ENCODE data around the gene FUT8.
"Not testable (repeated sequence)": the region's sequence is repeated elsewhere in the genome, so short reads cannot be mapped to it uniquely, and the experiment has no call there.

Gene FUT8

DNA sequence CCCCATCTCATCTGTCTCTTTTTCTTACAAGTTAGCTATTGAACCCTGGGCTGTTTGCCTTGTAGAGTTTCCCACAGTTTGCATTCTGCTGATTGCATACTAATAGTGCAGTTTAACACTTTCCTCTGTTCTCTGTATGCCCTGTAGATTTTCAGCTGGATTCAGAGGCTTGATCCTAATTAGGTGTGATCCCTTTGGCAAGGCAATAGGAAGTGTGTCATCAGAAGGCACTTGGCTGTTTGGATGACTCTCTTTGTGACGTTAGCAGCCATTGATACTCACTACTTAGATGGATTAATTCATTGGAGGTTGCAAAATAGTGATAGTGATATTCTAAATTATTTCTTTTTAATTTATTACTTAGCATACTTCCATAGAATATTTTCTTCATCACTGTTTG is 33.6 kb downstream of the FUT8 start:
- no peak for DNase-seq (ENCODE audit: low spot score)
- TF ChIP-seq, protein P1, sequence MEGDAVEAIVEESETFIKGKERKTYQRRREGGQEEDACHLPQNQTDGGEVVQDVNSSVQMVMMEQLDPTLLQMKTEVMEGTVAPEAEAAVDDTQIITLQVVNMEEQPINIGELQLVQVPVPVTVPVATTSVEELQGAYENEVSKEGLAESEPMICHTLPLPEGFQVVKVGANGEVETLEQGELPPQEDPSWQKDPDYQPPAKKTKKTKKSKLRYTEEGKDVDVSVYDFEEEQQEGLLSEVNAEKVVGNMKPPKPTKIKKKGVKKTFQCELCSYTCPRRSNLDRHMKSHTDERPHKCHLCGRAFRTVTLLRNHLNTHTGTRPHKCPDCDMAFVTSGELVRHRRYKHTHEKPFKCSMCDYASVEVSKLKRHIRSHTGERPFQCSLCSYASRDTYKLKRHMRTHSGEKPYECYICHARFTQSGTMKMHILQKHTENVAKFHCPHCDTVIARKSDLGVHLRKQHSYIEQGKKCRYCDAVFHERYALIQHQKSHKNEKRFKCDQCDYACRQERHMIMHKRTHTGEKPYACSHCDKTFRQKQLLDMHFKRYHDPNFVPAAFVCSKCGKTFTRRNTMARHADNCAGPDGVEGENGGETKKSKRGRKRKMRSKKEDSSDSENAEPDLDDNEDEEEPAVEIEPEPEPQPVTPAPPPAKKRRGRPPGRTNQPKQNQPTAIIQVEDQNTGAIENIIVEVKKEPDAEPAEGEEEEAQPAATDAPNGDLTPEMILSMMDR (IDR thresholded peaks at IDR 0.05): no peak
- no peak overlapping the region for H3K27ac ChIP-seq
- H3K4me3 ChIP-seq: no peak overlapping the region

- TF ChIP-seq, protein P1 (IDR thresholded peaks at IDR 0.05): no peak
- Histone ChIP-seq H3K4me3 (no peak overlapping the region), H3K27ac (no peak overlapping the region)
- no peak for DNase-seq (ENCODE audit: low spot score)
These were observed 37.1 kb downstream of the FUT8 start for GRCh38 chr14:65449647-65450046.

GRCh38 chr14:65453807-65454480 is 41.4 kb downstream of the FUT8 start:
- DNase-seq (ENCODE audit: low spot score): no peak
- Histone ChIP-seq H3K27ac (no peak overlapping the region), H3K4me3 (no peak overlapping the region)
- TF ChIP-seq, protein P1 (IDR thresholded peaks at IDR 0.05): no peak

DNA sequence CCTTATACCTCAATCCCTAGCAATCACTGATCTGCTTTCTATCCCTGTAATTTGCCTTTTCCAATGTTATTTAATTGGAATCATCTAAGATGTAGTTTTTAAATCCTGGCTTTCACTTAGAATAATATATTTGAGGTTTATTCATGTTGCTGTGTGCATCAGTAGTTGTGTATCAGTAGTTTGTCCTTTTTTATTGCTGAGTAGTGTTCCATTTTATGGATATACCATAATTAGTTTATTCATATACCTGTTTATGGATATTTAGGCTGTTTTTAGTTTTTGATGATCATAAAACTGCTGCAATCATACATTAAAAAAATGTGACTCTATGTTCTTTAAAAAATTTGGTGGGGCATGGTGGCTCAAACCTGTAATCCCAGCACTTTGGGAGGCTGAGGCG is 43.7 kb downstream of the FUT8 start:
- DNase-seq (ENCODE audit: low spot score): no peak
- H3K4me3 ChIP-seq: no peak overlapping the region
- H3K27ac ChIP-seq: no peak overlapping the region
- TF ChIP-seq, protein P1 (IDR thresholded peaks at IDR 0.05): no peak

GRCh38 chr14:65461730-65462129 is 49.2 kb downstream of the FUT8 start:
- no peak overlapping the region for H3K27ac ChIP-seq
- no peak for DNase-seq (ENCODE audit: low spot score)
- TF ChIP-seq, protein P1 (IDR thresholded peaks at IDR 0.05): no peak
- H3K4me3 ChIP-seq: no peak overlapping the region

DNA sequence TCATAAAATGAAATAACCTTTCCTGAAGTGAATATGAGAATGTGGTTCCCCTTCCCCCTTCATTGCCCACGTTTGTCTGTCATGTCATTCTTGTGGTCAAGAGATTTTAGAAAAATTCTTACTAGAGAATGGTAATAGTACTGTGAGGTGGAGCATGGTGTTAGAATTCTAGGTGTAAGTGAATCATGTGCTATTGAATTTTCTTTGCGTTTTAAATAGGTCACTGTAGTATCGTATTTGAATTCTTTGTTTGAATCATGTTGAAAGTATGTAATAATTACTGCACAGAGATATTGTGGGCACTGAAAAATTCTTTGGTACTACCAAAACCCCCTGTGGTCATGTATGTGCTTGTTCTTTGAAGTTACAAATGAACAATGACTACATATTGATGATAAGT is 49.9 kb downstream of the FUT8 start:
- no peak overlapping the region for H3K27ac ChIP-seq
- no peak overlapping the region for H3K4me3 ChIP-seq
- no peak for DNase-seq (ENCODE audit: low spot score)
- TF ChIP-seq, protein P1 (IDR thresholded peaks at IDR 0.05): no peak

- Histone ChIP-seq H3K27ac (no peak overlapping the region), H3K4me3 (no peak overlapping the region)
- TF ChIP-seq, protein P1 (IDR thresholded peaks at IDR 0.05): no peak
- no peak for DNase-seq (ENCODE audit: low spot score)
These were observed 53.1 kb downstream of the FUT8 start for GRCh38 chr14:65465584-65465983.

- H3K4me3 ChIP-seq; H3K27ac ChIP-seq; DNase-seq (ENCODE audit: low spot score): not testable (repeated sequence)
These were observed 55.4 kb downstream of the FUT8 start for GRCh38 chr14:65467926-65468325.
